ENCODE measurements around the gene OR10C1.
"Not testable (repeated sequence)": the region's sequence is repeated elsewhere in the genome, so short reads cannot be mapped to it uniquely, and the experiment has no call there.

The OR10C1 gene

DNA sequence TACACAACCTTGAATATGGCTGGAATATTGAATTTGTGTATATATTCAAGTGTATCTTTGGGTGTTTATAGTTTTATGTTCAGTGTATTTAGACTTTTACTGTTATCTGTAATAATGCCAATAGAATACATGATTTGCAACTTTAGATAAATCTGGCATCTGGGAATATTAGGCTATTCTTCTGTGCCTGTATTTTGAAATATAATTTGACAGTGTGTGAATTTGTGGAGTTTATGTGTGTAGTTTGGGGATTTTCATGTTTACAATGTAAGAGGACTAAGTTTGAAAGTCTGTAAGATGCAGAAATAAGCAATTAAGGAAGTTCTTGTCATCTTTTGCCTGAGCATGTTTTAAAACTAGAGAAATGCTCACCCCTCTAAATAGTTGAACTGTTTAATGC, at the start of gene OR10C1:
OR10C1 (plus strand) TSS at position 301 of the 400 bp plus-strand sequence. CDS start 710 bp downstream, outside the sequence.
- DNase-seq, result no peak

- DNase-seq, result no peak
Observed at GRCh38 chr6:29395331-29395730, 43.8 kb upstream of the OR10C1 start, which contains the start of gene OR12D2. Gene OR12D2, plus strand, starts transcription at chr6:29395631. Its CDS starts 1,069 bp downstream, at chr6:29396700.

DNA sequence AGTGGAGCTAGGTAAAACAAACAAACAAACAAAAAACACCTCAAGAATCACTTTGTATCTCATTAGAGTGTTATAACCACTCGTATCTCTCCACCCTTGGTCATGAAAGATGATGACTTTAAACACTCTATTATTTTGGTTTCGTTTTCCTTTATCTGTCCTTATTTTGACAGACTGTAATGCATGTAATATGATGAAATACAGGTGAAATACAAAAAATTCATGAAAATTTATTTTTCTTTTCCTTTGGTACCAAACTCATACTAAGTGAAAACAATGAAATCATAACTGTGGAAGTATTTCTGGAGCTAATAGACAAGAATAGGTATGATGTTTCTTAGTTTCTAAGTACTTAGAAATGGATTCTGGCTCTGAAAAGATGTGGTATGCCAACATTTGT, 39.6 kb upstream of the OR10C1 start:
- no peak for DNase-seq

DNA sequence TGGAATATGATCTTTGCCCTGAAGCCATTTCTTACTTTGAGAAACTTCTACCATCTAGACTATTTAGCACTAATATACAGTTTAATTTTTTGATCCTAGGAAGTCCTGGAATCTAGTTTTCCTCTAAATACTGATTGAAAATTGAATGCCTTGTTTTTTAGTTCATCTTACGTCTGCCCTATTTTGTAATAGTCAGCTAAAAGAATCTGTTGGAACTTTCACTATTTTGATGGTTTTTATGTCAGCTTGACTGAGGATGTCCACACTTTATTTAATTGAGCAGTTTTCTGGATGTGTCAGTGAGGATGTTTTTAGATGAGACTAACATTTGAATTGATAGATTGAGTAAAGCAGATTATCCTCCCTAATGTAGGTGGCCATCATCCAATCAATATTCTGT, 35.3 kb upstream of the OR10C1 start:
- no peak for DNase-seq

DNA sequence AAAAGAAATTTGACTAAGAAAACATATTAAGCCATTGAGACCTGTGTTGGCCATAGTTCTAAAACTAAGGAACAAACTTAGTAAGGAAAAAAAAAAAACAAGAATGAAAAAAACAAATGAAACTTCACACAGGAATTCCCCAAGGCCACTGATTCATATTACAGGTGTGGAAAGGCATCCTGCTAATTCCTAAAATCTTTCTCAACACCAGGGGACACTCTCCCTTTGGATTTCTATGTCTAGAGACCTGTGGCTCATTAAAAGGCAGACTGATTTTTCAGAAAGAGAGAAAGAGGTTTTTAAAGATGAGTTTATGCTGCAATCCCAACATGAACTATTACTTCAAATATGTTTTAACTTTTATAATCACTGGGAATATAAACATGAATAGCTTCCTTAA, 24.5 kb upstream of the OR10C1 start, which contains the start of gene OR12D1:
OR12D1 (plus strand) TSS at position 341 of the 400 bp plus-strand sequence.
- DNase-seq, result no peak

GRCh38 chr6:29419516-29419915, 19.6 kb upstream of the OR10C1 start:
- no peak for DNase-seq

- DNase-seq, result no peak
Observed at GRCh38 chr6:29424168-29424567, 14.9 kb upstream of the OR10C1 start.

DNA sequence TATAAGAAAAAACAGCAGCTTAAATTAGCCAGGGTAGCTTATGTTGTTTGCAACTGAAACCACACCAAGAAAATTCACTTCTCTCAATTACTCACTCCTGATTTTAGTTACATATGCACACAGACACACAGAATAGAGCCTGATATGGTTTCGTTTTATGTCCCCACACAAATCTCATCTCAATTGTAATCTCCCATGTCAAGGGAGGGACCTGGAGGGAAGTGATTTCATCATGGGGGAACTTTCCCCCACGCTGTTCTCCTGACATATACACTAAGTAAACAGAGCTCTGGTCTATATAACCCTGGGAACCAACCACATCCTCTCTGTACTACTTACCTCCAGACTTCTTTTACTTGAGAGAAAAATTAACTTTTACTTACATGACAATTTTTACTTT, 14.5 kb upstream of the OR10C1 start:
- DNase-seq, result no peak

GRCh38 chr6:29425075-29425474, 14.0 kb upstream of the OR10C1 start:
- DNase-seq, result no peak

DNA sequence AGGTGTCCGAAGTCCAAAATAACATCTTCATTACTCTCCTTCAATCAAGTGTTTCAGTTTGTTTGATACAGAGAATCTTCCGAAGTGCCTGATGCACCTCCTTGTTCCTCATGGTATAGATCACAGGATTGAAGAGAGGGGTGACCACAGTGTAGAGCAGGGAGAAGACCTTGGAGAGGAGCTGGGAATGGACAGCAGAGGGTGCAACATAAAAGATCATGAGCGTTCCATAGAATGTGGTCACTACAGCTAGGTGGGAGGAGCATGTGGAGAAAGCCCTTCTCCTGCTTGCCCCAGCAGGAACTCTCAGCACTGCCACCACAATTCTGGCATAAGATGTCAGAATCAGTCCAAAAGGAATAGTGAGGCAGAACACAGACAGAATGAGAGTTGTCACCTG, 12.5 kb upstream of the OR10C1 start:
- DNase-seq, result no peak

DNA sequence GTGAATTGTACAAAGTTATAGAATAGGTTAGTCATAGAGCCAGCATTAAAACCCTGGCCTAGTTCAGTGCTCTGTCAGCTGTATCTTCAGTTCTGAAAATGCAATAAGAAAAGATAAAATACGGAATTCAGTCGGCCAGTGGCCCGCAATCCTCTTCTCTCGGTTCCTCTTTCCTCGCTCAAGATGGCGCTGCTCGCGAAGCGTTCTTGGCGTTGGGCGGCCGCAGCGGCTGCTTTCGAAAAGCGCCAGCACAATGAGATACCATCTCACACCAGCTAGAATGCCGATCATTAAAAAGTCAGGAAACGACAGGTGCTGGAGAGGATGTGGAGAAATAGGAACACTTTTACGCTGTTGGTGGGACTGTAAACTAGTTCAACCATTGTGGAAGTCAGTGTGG, 2.4 kb upstream of the OR10C1 start:
- not testable (repeated sequence) for DNase-seq

DNA sequence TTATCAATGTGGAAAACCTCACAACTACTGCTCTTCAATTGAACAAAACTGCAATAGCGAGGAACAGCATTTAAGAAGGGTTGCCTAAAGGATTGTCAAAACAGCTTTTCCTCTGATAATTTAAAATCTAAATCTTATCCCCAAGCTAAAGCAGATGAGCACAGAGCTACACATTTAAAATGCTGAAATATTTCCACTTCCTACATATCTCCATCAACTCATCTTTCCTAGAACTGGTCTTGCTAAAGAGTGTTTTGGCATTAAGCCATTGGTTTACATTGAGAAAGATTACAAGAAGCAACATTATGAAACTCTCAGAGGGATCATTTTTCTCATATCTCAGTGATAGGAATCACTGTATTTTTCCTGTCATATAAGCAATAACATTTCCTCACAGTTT, 3.6 kb downstream of the OR10C1 start:
- DNase-seq, result no peak

- not testable (repeated sequence) for DNase-seq
Observed at GRCh38 chr6:29444031-29444430, 4.9 kb downstream of the OR10C1 start.

- DNase-seq, result no peak
Observed at GRCh38 chr6:29447670-29448069, 8.6 kb downstream of the OR10C1 start.

DNA sequence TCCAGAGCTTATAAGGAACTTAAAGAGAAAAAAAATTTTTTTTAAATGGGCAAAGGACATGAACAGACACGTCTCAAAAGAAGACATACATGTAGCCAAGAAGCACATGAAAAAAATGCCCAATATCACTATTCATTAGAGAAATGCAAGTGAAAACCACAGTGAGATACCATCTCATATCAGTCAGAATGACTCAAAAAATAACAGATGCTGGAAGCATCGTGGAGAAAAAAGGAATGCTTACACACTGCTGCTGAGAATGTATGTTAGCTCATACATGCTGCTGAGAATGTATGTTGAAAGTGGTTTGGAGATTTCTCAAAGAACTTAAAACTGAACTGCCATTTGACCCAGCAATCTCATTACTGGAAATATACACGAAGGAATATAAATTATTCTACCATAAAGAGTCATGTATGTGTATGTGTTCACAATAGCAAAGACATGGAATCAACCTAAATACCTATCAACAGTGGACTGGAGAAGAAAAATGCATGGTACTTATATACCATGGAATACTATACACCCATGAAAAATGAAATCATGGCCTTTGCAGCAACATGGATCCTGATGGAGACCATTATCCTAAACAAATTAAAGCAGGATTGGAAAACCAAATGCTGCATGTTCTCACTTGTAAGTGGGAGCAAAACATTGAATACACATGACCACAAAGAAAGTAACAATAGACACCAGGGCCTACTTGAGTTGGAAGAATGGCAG, 12.5 kb downstream of the OR10C1 start:
- no peak for DNase-seq

- no peak for DNase-seq
Observed at GRCh38 chr6:29456971-29457370, 17.9 kb downstream of the OR10C1 start, which contains the start of the genes OR11A1 and OR2H1. Gene OR11A1, minus strand, starts transcription at chr6:29457071. Its CDS starts 29,430 bp downstream, at chr6:29427641. Gene OR2H1, plus strand, starts transcription at chr6:29457155. Its CDS starts 4,615 bp downstream, at chr6:29461770.

- DNase-seq, result no peak
Observed at GRCh38 chr6:29461021-29461814, 22.1 kb downstream of the OR10C1 start.

DNA sequence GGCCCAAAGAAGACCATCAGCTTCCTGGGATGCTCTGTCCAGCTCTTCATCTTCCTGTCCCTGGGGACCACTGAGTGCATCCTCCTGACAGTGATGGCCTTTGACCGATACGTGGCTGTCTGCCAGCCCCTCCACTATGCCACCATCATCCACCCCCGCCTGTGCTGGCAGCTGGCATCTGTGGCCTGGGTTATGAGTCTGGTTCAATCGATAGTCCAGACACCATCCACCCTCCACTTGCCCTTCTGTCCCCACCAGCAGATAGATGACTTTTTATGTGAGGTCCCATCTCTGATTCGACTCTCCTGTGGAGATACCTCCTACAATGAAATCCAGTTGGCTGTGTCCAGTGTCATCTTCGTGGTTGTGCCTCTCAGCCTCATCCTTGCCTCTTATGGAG, 22.9 kb downstream of the OR10C1 start:
- no peak for DNase-seq

- no peak for DNase-seq
Observed at GRCh38 chr6:29465279-29465678, 26.2 kb downstream of the OR10C1 start.

- DNase-seq, result no peak
Observed at GRCh38 chr6:29465801-29466200, 26.7 kb downstream of the OR10C1 start.

GRCh38 chr6:29466241-29466640, 27.1 kb downstream of the OR10C1 start:
- DNase-seq, result no peak

- DNase-seq, result no peak
Observed at GRCh38 chr6:29474996-29475395, 35.9 kb downstream of the OR10C1 start.

DNA sequence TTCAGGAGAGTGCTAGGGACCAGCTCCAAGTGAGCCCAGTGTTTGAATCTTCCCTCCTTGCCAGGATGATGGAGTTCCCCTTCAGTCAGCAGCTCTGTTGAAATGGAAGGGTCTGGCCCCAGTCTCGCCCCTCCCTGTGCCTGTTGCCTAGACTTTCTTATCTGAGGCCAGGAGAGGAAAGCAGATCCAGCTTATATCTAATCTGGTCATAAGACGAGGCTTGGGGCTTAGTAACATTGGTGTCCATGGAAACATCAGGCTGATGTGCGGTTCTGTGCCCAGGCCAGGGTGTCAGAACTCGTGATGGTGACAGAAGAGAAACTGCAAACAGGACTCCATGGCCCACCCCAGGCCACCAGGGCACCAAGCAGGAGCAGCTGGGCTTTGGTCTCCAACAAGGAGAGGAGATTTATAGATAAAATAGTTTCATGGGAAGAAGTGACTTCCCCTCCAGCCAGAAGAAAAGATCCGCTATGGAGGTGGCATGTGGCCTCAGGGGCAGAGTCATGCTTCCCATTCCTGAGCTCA, 38.9 kb downstream of the OR10C1 start:
- no peak for DNase-seq

DNA sequence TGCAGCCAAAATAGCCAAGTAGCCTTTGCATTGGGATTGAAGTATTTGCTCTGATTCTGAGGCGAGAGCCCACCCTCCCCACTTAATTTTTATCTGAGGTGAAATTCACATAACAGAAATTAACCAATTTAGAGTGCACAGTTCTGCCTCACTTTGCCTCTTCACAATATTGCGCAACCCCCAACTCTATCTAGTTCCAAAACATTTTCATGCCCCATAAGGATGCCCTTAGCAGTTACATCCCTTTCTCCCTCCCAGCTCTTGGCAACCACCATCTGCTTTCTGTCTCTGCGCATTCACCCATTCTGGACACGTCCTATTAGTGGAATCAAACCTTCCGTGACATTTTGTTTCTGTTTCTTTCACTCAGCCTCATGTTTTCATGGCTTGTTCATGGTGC, 39.6 kb downstream of the OR10C1 start:
- DNase-seq, result no peak
